Measurements from ENCODE around the gene SGTA.

The SGTA gene

GRCh38 chr19:2810141-2811091, 27.3 kb upstream of the SGTA start:
- DNase-seq = no peak

GRCh38 chr19:2809387-2810140, 26.5 kb upstream of the SGTA start:
- DNase-seq = no peak

DNA sequence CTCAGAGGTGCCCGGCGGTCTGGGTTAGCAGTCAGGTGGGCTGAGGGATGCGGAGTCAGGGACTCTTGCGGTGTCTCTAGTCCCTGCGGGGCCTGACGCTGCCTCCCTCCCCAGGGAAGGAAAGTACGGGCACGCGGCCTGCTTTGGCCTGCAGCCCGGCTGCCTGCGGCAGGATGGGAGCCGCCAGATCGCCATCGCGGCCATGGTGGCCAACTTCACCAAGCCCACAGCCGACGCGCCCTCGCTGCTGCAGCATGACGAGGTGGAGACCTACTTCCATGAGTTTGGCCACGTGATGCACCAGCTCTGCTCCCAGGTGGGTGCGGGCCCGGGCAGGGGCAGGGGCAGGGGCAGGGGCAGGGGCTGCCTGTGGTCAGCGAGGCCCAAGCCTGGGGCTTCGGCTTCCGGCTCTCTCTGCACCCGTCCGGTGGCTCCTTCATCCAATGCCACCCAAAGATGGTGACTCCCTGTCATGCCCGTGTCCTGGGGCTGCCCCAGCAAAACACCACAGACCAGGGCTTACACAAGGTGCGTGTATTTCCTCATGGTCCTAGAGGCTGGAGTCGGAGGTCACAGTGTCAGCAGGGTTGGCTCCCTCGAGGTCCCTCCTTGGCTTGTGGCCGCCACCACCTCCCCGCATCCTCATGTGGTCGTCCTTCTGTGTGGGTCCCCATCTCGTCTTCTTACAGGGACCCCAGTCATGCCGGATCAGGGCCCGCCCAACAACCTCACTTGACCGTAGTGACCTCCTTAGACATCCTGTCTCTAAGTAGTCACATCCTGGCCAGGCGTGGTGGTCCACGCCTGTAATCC, 25.3 kb upstream of the SGTA start:
- DNase-seq = no peak

DNA sequence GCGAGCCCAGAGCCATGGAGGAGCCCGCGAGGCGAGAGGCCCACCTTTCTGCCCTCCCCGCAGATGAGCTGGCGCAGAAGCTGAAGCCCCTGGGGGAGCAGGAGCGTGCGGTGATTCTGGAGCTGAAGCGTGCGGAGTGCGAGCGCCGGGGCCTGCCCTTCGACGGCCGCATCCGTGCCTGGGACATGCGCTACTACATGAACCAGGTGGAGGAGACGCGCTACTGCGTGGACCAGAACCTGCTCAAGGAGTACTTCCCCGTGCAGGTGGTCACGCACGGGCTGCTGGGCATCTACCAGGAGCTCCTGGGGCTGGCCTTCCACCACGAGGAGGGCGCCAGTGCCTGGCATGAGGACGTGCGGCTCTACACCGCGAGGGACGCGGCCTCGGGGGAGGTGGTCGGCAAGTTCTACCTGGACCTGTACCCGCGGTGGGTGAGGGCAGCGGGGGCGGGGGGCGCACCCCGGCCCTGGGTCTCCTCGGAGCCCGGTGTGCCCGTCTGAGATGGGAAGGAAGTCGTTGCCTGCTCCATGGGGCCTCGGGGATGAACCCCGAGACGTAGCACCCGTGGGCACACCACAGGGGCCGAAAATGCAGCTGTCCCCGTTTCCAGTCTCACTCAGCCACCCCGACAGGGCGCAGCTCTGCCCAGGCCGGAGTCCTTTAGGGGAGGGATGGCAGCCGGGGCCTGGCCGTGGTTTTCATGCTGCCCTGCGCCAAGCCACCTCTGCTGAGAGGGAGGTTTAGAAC, 24.5 kb upstream of the SGTA start:
- no peak for DNase-seq

- no peak for DNase-seq
These were observed 23.8 kb upstream of the SGTA start for GRCh38 chr19:2806736-2807378.

DNA sequence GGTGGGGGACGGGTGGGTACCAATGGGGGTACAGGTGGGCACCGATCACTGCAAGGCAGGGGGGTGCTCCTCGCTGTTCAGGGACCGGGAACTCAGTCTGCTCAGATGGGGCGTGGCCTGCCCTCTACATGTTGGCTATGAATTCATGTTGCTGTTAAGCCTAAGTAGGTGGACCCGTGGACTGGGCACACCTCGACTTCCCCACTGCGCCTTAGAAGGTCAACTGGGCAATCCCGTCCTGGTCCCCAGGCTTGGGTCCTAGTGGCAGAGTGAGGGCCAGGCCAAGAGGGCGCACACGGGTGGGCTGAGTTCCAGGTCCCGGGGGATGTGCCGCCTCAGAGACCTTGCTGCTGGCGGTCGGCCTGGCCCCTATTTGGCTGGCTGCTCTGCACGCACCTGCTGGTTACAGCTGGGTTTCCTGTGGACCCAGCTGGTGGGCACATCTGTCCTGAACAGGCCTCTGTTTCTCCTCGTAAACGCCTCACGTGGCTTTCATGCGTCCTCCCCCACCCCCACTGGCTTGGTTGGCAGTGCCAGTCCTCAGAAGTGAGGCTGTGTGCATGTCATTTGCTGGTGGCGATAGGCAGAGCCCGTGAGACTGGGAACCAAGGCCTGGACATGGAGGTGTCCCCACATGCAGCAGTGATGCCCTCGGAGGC, 23.0 kb upstream of the SGTA start:
- no peak for DNase-seq

DNA sequence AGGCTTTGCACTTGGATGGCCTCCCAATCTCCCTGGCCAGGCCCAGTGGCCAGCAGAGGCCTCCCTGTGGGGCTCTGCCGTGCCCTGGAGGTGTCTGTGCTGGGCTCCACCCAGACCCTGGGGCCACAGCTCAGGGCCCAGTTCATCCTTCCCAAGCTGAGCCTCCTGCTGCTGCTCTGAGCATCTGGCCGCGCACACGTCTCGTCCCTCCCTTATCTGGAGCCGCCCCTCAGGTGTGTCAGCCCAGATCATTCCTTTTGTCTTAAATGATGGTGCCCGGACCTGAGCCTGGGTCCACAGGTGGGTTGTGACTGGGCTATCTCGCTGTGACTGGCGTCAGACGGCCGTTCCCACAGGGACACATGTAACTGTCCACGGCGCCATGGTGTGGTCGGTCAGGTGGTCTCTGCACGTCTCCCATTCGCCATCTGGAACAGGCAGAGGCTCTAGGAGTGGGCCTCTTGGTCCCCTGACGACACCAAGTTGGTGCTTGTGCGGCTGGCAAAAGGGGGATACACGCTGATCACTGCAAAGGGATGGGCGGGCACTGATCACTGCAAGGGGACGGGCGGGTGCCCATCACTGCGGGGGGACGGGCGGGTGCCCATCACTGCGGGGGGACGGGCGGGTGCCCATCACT, 22.3 kb upstream of the SGTA start:
- DNase-seq = no peak

DNA sequence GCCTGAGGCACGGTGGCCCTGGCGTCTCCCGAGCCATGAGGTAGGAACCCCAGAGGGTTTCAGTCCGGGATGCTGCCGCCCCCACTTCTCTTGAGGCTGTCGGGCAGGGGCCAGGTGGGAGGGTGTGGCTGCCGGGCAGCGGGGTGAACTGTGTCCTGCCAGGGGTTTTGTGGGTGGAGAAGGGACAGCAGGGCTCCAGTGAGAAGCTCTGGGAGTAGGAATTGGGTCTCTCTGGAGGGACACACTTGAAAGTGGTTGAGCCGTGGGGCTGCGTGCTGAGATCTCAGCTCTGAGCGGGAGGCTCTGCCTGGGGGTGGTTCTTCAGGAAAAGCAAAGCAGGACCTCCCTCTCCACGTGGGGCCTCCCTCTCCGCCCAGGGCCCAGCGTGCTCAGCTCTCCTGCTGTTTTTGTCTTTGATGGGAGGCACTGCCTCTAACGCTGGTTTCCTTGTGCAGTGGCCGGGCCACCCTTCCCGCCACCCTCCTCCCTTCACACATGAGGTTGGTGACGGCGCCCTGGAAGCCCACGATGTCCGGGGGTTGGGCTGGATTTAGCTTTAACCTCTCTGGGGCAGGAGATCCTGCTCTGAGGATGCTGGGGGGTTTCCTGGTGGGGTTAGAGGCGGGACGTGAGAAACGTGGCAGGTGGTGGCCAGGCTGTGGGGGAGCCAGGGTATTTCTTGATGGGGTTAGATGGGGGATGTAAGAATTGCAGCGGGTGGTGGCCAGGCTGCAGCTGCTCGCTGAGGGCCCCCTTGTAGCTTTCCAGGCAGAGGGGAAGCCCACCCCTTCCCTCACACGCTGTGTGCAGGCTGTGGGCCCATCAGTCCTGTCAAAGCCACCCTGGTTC, 21.3 kb upstream of the SGTA start:
- no peak for DNase-seq

- DNase-seq = no peak
These were observed 20.5 kb upstream of the SGTA start for GRCh38 chr19:2803486-2804155.

DNA sequence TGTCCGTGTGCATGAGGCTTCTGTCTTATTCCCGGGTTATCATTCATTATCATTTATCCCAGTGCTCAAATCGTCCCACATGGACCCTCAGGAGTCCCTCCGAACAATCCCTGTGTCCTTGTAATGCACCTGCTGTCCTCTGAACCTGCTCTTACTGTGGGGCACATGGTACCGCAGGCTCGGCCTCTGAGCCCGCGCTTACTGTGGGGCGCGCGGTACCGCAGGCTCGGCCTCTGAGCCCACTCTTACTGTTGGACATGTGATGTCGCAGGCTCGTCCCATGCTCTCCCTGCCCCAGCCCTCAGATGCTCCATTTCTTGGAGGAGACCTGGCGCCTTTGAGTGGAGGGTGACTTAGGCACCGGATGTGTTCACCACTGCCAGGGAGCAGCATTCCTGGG, 19.8 kb upstream of the SGTA start:
- DNase-seq = no peak

DNA sequence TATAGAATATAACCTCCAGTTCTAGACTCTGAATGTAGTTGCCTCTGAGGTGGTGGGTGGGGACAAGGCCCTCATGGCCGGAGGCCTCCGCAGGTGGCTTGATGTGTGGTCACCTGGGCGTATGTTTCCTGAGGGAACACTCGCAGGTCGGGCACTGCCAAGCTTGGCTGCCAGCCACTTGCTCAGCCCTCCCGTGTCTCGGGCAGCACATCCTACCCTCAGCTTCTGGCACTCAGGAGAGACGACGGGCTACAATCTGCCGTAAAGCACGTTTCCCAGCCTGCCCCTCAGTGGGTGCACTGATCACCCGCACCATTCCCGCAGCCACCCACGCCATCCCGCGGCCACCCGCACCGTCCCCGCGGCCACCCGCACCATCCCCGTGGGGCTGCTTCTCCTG, 17.4 kb upstream of the SGTA start:
- no peak for DNase-seq

DNA sequence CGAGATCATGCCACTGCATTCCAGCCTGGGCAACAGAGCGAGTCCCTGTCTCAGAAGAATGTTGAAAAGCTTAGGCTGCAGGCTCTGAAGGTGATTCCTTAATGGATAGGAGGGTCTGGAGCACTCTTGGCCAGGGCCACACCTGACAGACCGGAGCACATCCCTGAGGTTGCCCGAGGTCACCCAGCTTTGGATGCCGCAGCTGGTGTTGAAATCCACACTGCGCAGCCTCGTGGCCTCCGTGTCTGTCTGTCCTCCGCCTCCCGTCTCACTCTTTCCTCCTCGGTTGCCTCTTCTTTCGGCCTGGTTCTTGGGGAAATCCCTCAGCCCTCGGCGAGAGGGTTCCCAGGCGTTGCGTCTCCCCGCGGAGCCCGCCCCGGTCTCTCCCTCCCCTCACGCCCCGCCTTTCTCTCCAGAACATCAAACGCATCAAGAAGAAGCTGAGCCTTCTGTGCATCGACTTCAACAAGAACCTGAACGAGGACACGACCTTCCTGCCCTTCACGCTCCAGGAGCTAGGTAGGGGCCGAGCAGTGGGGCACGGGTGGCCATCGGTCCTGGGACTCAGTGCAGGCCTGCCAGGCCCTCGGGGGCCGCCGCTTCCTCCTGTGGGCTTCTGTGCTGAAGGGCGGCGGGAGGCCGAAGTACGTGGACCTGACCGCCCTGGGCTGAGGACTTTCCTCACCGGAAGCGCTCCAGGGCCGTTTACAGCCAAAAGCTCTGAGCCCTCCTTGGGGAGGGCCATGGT, 16.4 kb upstream of the SGTA start:
- no peak for DNase-seq

- DNase-seq = peak in 1 of 58 donors; percentile 11
These were observed 15.7 kb upstream of the SGTA start for GRCh38 chr19:2798733-2799132.

DNA sequence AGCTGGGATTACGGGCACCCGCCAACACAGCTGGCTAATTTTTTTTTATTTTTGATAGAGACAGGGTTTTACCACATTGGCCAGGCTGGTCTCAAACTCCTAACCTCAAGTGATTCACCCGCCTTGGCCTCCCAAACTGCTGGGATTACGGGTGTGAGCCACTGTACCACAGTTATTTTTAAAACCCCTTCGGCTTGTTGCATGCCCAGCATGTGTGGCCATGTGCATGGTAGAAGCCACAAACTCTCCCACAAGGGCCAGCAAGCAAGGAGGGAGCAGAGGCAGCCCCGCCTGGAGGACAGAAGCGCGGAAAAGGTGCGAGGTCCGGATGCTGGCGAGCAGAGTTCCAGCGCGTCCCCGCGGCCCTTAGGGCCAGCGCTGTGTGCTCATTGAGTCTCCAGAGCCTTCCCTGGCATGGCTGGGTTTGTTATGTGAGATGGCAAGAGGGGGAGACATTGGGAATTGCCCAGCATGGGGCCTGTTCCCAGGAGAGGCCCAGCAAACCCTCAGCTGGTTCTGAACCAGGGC, 15.1 kb upstream of the SGTA start:
- no peak for DNase-seq

- no peak for DNase-seq
These were observed 14.2 kb upstream of the SGTA start for GRCh38 chr19:2797280-2797679.

DNA sequence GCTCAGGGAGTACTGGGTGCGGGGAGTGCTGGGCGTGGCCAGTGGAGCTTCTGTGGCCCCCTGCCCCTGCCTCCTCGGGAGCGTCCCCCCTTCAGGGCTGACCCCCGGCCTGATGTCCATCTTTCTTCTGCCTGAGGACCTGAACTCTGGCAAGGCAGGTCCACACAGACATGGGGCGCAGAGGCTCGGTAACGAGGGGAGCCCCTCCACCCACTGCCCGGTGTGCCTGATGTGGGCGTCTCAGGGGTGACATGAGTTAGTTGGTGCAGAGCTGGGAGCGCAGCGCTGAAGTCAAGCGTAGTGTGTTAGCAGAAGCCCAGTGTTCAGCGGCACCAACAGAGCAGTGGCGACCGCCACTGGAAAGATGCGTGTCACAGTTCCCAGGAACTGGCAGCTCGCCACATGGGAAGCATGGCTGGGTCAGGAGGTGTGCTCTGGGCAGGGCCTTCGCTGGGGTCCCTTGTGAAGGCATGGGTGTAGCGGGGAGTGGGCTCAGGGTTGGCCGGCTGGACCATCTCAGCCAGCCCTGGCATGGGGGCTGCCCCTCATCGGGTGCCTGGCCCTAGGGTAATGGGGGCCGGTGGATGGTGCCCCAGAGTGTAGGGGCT, 13.7 kb upstream of the SGTA start:
- DNase-seq = peak in 1 of 58 donors; percentile 6
